NCI-H526 treated with DMSO at 0.1 percent for 48 hours (cell line): Measurements from ENCODE around the gene SMYD3.
"Not testable (repeated sequence)": the region's sequence is repeated elsewhere in the genome, so short reads cannot be mapped to it uniquely, and the experiment has no call there.

Source experiments
- DNase-seq: peaks from one replicate; lab custom pipeline; 2025; lab: John Stamatoyannopoulos, UW

SMYD3 gene

DNA sequence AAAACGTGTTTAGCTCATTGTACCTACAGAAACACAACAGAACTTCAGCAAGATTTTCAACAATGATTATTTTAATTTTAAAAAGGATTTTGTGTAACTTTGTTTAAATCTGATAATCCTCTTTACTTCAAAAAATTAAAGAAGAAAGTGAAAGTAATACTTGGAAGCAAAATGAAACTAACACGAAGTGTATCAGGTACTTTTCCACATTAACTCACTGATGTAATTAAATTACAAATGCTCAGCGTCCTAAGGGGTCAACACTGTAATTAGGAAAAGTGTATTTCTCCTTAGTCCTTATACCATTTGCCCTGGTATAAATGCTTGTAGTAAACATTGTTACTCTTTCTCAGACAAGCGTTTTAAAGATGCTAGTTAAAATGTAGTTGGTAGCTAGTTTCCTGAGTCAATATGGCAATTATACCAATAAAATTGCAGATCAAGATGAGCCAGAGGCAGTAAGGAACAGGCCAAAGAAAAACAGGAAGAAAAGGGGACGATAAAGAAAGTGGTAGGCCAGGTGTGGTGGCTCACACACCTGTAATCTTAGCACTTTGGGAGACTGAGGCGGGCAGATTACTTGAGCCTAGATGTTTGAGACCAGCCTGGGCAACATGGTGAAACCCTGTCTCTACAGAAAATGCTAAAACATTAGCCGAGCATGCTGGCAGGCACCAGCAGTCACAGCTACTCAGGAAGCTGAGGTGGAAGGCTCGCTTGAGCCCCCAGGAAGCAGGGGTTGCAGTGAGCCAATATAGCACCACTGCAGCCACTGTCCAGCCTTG is 553.0 kb downstream of the SMYD3 start:
- no peak for DNase-seq

DNA sequence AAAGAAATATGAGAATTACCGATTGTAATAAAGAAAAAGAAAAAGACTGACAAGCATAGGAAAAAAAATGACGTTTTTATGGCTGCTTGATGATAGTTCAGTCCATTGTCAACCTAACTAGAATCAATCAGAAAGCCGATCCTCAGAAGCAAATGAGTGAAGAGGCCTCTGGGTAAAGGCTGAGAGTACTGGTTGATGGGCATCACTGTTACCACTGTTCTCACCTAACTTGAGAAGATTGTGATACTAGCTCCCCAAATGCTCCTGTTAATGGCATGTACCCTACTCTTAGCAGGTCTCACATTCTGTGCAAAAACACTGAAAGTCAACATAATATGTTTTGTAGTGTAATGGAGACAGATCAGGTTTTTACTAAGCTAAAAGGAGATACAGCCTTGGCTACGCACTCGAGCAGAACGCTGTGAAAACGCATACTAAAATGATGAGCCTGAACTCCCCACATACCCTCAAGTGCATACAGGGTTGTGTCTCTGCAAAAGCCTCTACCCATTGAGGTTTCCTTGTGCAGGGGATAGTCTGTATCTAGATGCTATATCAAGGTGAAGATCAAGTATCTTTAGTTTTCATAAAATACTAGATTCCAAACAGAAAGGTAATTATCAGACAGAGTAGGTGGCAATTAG is 554.6 kb downstream of the SMYD3 start:
- no peak for DNase-seq

DNA sequence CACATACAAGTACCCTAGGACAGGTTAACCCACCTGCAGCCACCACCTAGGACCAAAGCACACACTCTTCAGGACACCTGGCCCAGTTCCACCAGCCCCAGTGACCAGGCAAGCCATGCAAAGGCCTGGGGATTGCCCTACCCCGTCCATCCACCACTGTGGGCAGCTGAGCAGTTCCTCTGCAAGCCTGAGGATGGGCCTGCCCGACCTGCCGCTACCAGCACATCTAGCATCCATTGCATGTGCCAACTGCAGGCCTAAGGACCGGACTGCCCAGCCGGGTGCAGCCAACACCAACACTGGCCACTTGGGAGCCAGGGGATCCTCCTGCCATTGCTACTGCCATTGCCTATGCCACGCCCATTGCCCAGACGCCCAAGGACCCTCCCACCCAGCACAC is 558.3 kb downstream of the SMYD3 start:
- no peak for DNase-seq

GRCh38 chr1:245946905-245947304 is 560.2 kb downstream of the SMYD3 start:
- no peak for DNase-seq

GRCh38 chr1:245945136-245945535 is 561.9 kb downstream of the SMYD3 start:
- DNase-seq, result not testable (repeated sequence)

- no peak for DNase-seq
These were observed 564.2 kb downstream of the SMYD3 start for GRCh38 chr1:245942856-245943255.

- DNase-seq, result not testable (repeated sequence)
These were observed 565.3 kb downstream of the SMYD3 start for GRCh38 chr1:245941771-245942170.

- no peak for DNase-seq
These were observed 567.2 kb downstream of the SMYD3 start for GRCh38 chr1:245939756-245940345.

GRCh38 chr1:245938046-245938435 is 569.0 kb downstream of the SMYD3 start:
- no peak for DNase-seq

- DNase-seq, result no peak
These were observed 569.6 kb downstream of the SMYD3 start for GRCh38 chr1:245937316-245938045.

- no peak for DNase-seq
These were observed 572.7 kb downstream of the SMYD3 start for GRCh38 chr1:245934409-245934808.

- DNase-seq, result no peak
These were observed 573.5 kb downstream of the SMYD3 start for GRCh38 chr1:245933431-245934045.

DNA sequence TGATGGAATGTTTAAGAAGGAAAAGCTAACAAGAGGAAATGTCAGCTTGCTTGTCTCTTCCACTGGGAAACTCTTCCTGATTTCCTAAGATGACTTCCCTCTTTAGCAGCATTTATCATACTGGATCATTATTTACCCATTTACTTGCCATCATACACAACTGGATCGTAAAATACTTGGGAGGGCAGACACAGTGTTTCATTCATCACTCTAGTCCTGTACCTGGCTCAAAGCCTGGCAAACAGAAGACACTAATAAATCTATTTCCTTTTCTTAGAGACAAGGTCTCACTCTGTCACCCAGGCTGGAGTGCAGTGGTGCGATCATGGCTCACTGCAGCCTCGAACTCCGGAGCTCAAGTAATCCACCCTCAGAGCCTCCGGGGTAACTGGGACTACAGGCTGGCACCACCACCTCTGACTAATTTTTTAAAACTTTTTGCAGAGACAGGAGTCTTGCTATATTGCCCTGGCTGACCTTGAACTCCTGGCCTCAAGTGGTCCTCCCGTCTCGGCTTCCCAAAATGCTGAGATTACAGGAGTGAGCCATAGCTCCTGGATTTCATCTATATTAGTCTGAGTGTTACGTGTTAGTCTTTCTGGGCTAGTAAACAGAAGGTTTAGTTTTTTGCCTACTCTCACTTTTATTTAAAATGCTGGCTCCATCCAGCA is 574.6 kb downstream of the SMYD3 start:
- DNase-seq, result no peak

DNA sequence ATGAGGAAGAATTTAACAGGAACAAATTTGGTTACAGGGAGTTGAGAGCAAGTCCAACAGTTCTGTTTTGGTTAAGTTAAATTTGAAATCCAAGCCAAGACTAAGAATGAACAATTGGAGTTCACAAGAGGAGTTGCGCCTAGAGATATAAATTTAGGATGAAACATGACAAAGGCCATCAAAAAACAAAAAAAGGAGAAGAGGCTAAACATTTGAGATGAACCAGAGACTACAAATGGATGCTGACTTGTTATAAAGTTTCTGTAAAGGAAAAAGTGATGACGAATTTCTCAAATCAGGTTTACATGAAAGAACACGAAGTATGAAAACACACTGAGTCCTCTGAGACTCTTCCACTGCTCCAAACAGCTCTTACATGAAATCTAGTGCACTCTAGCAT is 575.6 kb downstream of the SMYD3 start:
- no peak for DNase-seq

- no peak for DNase-seq
These were observed 577.9 kb downstream of the SMYD3 start for GRCh38 chr1:245929224-245929623.

DNA sequence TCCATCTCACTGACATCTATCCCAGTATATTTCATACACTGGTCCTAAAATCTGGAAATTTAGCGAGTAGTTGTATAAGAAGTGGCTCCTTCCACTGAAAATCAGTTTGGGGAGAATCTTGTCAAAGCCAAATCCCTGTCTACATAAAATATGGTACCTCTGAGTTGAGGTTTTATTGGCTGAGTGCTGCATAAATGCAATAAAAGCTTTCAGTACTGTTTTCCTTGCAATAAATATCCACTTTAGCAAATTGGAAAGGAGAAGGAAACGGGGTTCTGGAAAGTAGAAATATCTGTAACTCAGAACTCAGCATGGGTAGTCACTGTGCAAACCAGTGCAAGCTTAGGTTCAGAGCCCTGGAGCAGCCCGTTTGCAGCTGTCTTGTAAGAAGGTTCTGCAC is 580.2 kb downstream of the SMYD3 start:
- DNase-seq, result no peak

DNA sequence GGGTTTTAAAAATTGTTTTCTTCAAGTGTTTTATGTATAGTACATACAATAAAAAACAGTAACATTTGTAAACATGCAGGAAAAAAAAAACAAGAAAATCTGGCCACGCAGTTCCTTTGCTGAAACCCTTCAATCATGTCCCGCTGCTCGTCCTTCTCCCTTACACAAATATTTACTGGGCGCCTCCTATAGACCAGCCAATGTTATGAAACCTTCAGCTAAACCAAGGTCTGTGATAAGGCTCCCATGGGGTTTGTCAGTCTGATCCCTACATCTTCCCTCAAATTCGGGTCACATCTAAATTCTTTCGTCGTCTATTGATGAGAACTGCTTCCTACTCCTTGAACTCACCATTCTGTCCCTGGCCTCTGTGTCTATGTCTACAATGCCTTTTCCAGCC is 583.9 kb downstream of the SMYD3 start:
- no peak for DNase-seq

DNA sequence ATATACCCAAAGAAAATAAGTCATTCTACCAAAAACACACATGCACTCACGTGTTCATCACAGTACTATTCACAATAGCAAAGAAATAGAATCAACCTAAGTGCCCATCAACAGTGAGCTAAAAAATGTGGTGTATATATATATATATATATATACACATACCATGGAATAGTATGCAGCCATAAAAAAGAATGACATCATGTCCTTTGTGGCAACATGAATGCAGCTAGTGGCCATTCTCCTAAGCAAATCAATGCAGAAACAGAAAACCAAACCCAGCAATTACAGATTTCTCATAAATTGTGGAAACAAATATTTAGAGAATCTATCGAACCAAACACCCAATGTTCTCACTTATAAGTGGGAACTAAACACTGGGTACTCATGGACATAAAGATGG is 585.7 kb downstream of the SMYD3 start:
- no peak for DNase-seq

DNA sequence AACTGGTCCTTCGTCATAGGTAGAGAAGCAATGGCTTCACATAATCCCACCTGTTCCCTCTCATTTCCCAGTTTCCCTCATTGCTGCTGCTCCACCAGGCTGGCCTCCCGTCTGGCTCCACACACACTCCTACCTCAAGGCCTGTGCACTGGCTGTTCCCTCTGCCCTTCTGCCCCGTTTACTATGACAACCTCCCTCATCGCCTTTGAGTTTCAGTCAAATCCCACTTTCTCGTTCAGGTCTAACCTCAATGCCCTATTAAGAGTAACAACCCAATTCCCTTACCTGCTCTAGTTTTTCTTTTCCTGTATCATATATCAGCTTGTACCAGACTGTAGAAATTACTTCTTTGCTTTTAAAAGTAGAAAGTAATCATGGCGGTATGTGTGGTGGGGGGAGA is 589.7 kb downstream of the SMYD3 start:
- DNase-seq, result no peak

DNA sequence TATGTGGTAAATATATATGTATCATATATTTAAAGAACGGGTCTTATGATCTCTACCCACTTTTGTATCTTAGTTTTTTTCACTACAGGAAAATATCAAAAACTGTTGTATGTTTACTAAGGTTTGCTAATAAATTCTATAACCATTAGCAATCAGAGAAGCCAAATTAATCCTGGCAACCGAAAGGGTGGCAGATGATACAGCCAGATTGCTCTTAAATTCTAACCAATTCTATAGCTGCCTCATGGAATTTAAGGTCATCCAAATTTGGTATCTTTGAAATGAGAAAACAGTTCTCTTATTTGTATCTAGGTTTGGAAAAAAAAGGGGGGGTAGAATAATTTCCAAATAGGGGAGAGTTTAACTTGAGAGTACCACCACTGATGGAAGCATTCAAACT is 591.2 kb downstream of the SMYD3 start:
- DNase-seq, result no peak

DNA sequence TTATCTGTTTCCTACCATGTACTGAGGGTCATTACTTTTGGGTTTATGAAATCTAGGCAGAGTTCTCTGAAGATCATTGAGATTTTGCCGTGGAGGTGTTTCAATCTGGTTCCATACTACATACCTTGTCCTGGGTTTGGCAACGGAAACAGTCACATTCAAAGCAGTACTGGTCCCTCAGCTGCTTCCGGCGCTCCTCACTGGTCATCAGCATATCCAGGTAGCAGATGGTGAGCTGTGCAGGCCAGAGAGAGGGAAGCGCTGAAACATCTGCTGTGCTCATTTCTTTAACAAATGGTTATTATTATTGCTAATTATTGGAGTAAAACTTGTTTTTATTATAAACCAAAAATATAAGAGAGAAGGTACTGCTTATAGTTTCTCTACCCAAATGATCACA is 591.7 kb downstream of the SMYD3 start:
- DNase-seq, result peak; percentile 46

GRCh38 chr1:245908543-245908942 is 598.5 kb downstream of the SMYD3 start:
- DNase-seq, result no peak
